H1 (cell line): Measurements from ENCODE around the gene CALML4. TPM values are rescaled to one million over a fixed set of nuclear protein-coding genes. Genes with fewer than 3 reads are reported as not detected.

ENCODE experiments used
- CTCF ChIA-PET: fragments of 300-600 bp; sonication (Branson Sonifier 250); formaldehyde crosslinking; loops from one replicate; lab custom pipeline; 2021; ENCODE audit not compliant: partially characterized antibody; lab: Charles Lee
- POLR2A ChIA-PET: fragments of 300-600 bp; sonication (Branson Sonifier 250); formaldehyde crosslinking; loops from one replicate; lab custom pipeline; 2021; ENCODE audit warnings: inconsistent platforms; ENCODE audit not compliant: partially characterized antibody; lab: Charles Lee
- DNase-seq, 2 experiments: peaks; one replicate each; pipeline versions ENCODE4 v3.0.0 to v3.0.0-alpha.2; 2010 to 2022; ENCODE audit warnings: low spot score in 2 of 2, low read depth in 1 of 2, mixed read lengths in 1 of 2
- FAIRE-seq: peaks from 2 replicates; lab custom pipeline; 2011; peaks lifted over from hg19 to GRCh38; lab: Jason Lieb, UNC
- H2AFZ ChIP-seq: 2 replicates; pipeline ENCODE4 v1.8.1; 2012; ENCODE audit warnings: low read length, inconsistent platforms
- H2AK5ac ChIP-seq: 2 replicates; pipeline ENCODE4 v1.6.1; 2013; ENCODE audit warnings: low read depth, low read length
- H2BK120ac ChIP-seq: replicated peaks from 2 replicates; pipeline ENCODE3; 2013; ENCODE audit warnings: low read depth, low read length, inconsistent platforms
- H2BK12ac ChIP-seq: 2 replicates; pipeline ENCODE4 v1.6.1; 2013; ENCODE audit warnings: low read depth, low read length
- H2BK15ac ChIP-seq: 2 replicates; pipeline ENCODE4 v1.6.1; 2013; ENCODE audit warnings: low read length
- H2BK20ac ChIP-seq: 2 replicates; pipeline ENCODE4 v1.6.1; 2013; ENCODE audit warnings: low read length
- H2BK5ac ChIP-seq: 2 replicates; pipeline ENCODE4 v1.6.1; 2013; ENCODE audit warnings: low read depth, low read length
- H3K14ac ChIP-seq: 2 replicates; pipeline ENCODE4 v1.6.1; 2013; ENCODE audit warnings: inconsistent platforms; ENCODE audit not compliant: insufficient read length
- H3K18ac ChIP-seq: 2 replicates; pipeline ENCODE4 v1.6.1; 2013; ENCODE audit warnings: low read length; ENCODE audit errors: extremely low read depth
- H3K23ac ChIP-seq: 2 replicates; pipeline ENCODE4 v1.6.1; 2013; ENCODE audit warnings: inconsistent platforms; ENCODE audit not compliant: insufficient read length
- H3K23me2 ChIP-seq: 2 replicates; pipeline ENCODE4 v1.6.1; 2013; ENCODE audit warnings: low read depth, low read length
- H3K27ac ChIP-seq: 2 replicates; pipeline ENCODE4 v1.6.1; 2011; ENCODE audit warnings: low read depth, low read length, inconsistent platforms
- H3K27me3 ChIP-seq, 4 experiments: replicated peaks in 1 of 4; 1 replicate in 1 of 4; 2 replicates in 3 of 4; pipeline versions ENCODE4 v1.6.1 to v1.8.1; 2011 to 2013; ENCODE audit warnings: low read length in 3 of 4, mild to moderate bottlenecking in 3 of 4, inconsistent platforms in 2 of 4, mixed read lengths in 2 of 4, moderate library complexity in 1 of 4; ENCODE audit not compliant: control insufficient read depth in 3 of 4, insufficient read depth in 3 of 4; ENCODE audit errors: extremely low read depth in 1 of 4
- H3K36me3 ChIP-seq, 4 experiments: 2 replicates each; pipeline versions ENCODE4 v1.6.1 to v1.8.1; 2011 to 2013; ENCODE audit warnings: mild to moderate bottlenecking in 4 of 4, low read length in 3 of 4, moderate library complexity in 2 of 4, control low read depth in 1 of 4, inconsistent platforms in 1 of 4; ENCODE audit not compliant: insufficient read depth in 4 of 4, control insufficient read depth in 2 of 4
- H3K4ac ChIP-seq: replicated peaks from 2 replicates; pipeline ENCODE3; 2013; ENCODE audit warnings: low read length, low read depth, mixed read lengths, inconsistent platforms; ENCODE audit not compliant: insufficient read length
- H3K4me1 ChIP-seq, 4 experiments: replicated peaks in 1 of 4; 1 replicate in 1 of 4; 2 replicates in 3 of 4; pipeline versions ENCODE4 v1.6.1 to v1.8.1; 2011 to 2013; ENCODE audit warnings: low read length in 3 of 4, inconsistent platforms in 2 of 4, mixed read lengths in 1 of 4; ENCODE audit not compliant: insufficient read depth in 4 of 4, control insufficient read depth in 3 of 4
- H3K4me2 ChIP-seq, 2 experiments: 2 replicates each; pipeline versions ENCODE4 v1.6.1 to v1.8.1; 2011 to 2013; ENCODE audit warnings: low read depth in 2 of 2, low read length in 2 of 2, control low read depth in 1 of 2, inconsistent platforms in 1 of 2, mild to moderate bottlenecking in 1 of 2; ENCODE audit not compliant: insufficient read depth in 1 of 2
- H3K4me3 ChIP-seq, 4 experiments: fragments of 200-600, 300-600 bp in 1 of 4; sonication (generic), shearing (Covaris generic), sonication (Bioruptor Twin) in 1 of 4; 2 replicates each; pipeline versions ENCODE4 v1.5.1 to v1.8.1; 2011 to 2016; ENCODE audit warnings: low read length in 4 of 4, low read depth in 3 of 4, control low read depth in 2 of 4, inconsistent platforms in 2 of 4, mild to moderate bottlenecking in 2 of 4, mixed read lengths in 1 of 4, moderate library complexity in 1 of 4; ENCODE audit not compliant: insufficient read depth in 2 of 4; ENCODE audit errors: extremely low read depth in 1 of 4
- H3K56ac ChIP-seq: replicated peaks from 2 replicates; pipeline ENCODE3; 2013; ENCODE audit warnings: low read depth, mild to moderate bottlenecking, mixed read lengths, low read length, inconsistent platforms; ENCODE audit not compliant: insufficient read length
- H3K79me1 ChIP-seq: 2 replicates; pipeline ENCODE4 v1.6.1; 2013; ENCODE audit warnings: low read depth, low read length, control low read depth
- H3K79me2 ChIP-seq, 2 experiments: 2 replicates each; pipeline versions ENCODE4 v1.6.1 to v1.8.1; 2012 to 2013; ENCODE audit warnings: low read length in 2 of 2, mild to moderate bottlenecking in 2 of 2, inconsistent platforms in 1 of 2; ENCODE audit not compliant: insufficient read depth in 2 of 2, control insufficient read depth in 1 of 2
- H3K9ac ChIP-seq, 4 experiments: replicated peaks in 1 of 4; 1 replicate in 1 of 4; 2 replicates in 3 of 4; pipeline versions ENCODE4 v1.6.1 to v1.8.1; 2011 to 2013; ENCODE audit warnings: low read depth in 3 of 4, low read length in 3 of 4, control low read depth in 2 of 4, mild to moderate bottlenecking in 2 of 4, moderate library complexity in 2 of 4, inconsistent platforms in 1 of 4; ENCODE audit errors: extremely low read depth in 1 of 4
- H3K9me3 ChIP-seq, 2 experiments: 2 replicates each; pipeline versions ENCODE4 v1.6.1 to v1.8.1; 2012 to 2013; ENCODE audit warnings: mild to moderate bottlenecking in 2 of 2, moderate library complexity in 2 of 2, control low read depth in 1 of 2, inconsistent platforms in 1 of 2, low read depth in 1 of 2, low read length in 1 of 2, mixed read lengths in 1 of 2; ENCODE audit not compliant: insufficient read depth in 2 of 2
- H4K20me1 ChIP-seq, 2 experiments: replicated peaks in 1 of 2; 2 replicates each; pipeline versions ENCODE3 to v1.8.1; 2011 to 2013; ENCODE audit warnings: inconsistent platforms in 2 of 2, low read length in 2 of 2, mild to moderate bottlenecking in 1 of 2; ENCODE audit not compliant: insufficient read depth in 2 of 2, control insufficient read depth in 1 of 2
- H4K5ac ChIP-seq: 2 replicates; pipeline ENCODE4 v1.6.1; 2013; ENCODE audit warnings: low read length, low read depth, mixed read lengths, inconsistent platforms; ENCODE audit not compliant: insufficient read length
- H4K8ac ChIP-seq: 2 replicates; pipeline ENCODE4 v1.8.0; 2013; ENCODE audit warnings: mild to moderate bottlenecking, moderate library complexity, low read length, inconsistent platforms; ENCODE audit not compliant: insufficient read depth; ENCODE audit errors: extremely low read depth
- H4K91ac ChIP-seq: replicated peaks from 2 replicates; pipeline ENCODE3; 2013; ENCODE audit warnings: low read length, mixed read lengths, inconsistent platforms; ENCODE audit not compliant: insufficient read length
- ASH2L ChIP-seq: fragments of 200-600, 300-600 bp; sonication (generic); IDR thresholded peaks from one replicate; pipeline ENCODE4 v1.7.1; 2017; ENCODE audit warnings: low read length
- HDAC6 ChIP-seq: IDR thresholded peaks from one replicate; pipeline ENCODE4 v1.7.1; 2012; ENCODE audit warnings: low read depth, mild to moderate bottlenecking, inconsistent platforms, low read length, moderate library complexity
- PHF8 ChIP-seq: fragments of 200-600 bp; sonication (generic); conservative IDR thresholded peaks from 2 replicates; pipeline ENCODE4 v1.7.1; 2012; ENCODE audit warnings: low read depth, mild to moderate bottlenecking, inconsistent platforms, low read length, moderate library complexity
- POLR2A ChIP-seq, 2 experiments: IDR thresholded peaks; 1 replicate in 1 of 2; 2 replicates in 1 of 2; pipeline ENCODE4 v1.6.1; 2011; ENCODE audit warnings: low read depth in 2 of 2, low read length in 2 of 2, mild to moderate bottlenecking in 2 of 2; ENCODE audit errors: control extremely low read depth in 1 of 2
- SIN3A ChIP-seq, 2 experiments: IDR thresholded peaks in 1 of 2; conservative IDR thresholded peaks in 1 of 2; 2 replicates each; pipeline ENCODE4 v1.6.1; 2011 to 2012; ENCODE audit warnings: low read length in 2 of 2, improper control_type of control experiment in 1 of 2, low read depth in 1 of 2, mild to moderate bottlenecking in 1 of 2
- SP1 ChIP-seq: IDR thresholded peaks from 2 replicates; pipeline ENCODE4 v1.6.1; 2011; ENCODE audit warnings: low read depth, low read length
- TAF1 ChIP-seq: IDR thresholded peaks from 2 replicates; pipeline ENCODE4 v1.6.1; 2011; ENCODE audit warnings: mild to moderate bottlenecking, low read depth, low read length
- TAF7 ChIP-seq: optimal IDR thresholded peaks from 2 replicates; pipeline ENCODE3; 2011; ENCODE audit warnings: low read depth, mild to moderate bottlenecking, inconsistent platforms, low read length, moderate library complexity, borderline replicate concordance
- WGBS, 2 experiments: shearing (Covaris generic) in 1 of 2; methylation state at CpG; one replicate each; pipeline versions ENCODE4 v1.1.6 to v1.1.7; 2013 to 2015; ENCODE audit warnings: low lambda C conversion rate in 2 of 2, mixed read lengths in 2 of 2, inconsistent platforms in 1 of 2, low coverage in 1 of 2, missing lambda C conversion rate in 1 of 2; ENCODE audit not compliant: insufficient replicate concordance in 2 of 2, insufficient coverage in 1 of 2, insufficient read length in 1 of 2; ENCODE audit errors: extremely low coverage in 1 of 2, missing lambda C conversion rate in 1 of 2; 5-methylcytosine and 5-hydroxymethylcytosine counted together
- polyA plus RNA-seq, 7 experiments: library from polyadenylated mRNA; depleted of rRNA in 3 of 7; stranded (reverse) in 5 of 7; unstranded in 2 of 7; fragments of >200 nt in 5 of 7; fragments of 200-250 nt in 2 of 7; gene quantifications; 1 replicate in 5 of 7; 2 replicates in 1 of 7; 4 replicates in 1 of 7; pipeline versions ENCODE4 v1.2.1 to v1.2.3, GENCODE V29; 2011 to 2013; ENCODE audit warnings: missing spikeins in 2 of 7, mixed read lengths in 2 of 7
- total RNA-seq: library from RNA; stranded (reverse); fragmentation: NEBNext Ultra II Directional; extraction: Animal tissue kit (Norgen Biotek cat#: 25700); gene quantifications from 2 replicates; pipeline ENCODE4 v1.2.1, GENCODE V29; 2021
- TF ChIP-seq, protein P1 (sequence below): IDR thresholded peaks from 2 replicates; pipeline ENCODE4 v1.6.1; 2011; ENCODE audit warnings: low read depth, mild to moderate bottlenecking, low read length; ENCODE audit not compliant: insufficient read depth

Gene CALML4
- total and polyA plus RNA-seq, 2 of the 8 experiments (the other 6 are each of a cell fraction or from before 2014, with no cell fraction given), result 3.8 to 12.5 TPM

DNA sequence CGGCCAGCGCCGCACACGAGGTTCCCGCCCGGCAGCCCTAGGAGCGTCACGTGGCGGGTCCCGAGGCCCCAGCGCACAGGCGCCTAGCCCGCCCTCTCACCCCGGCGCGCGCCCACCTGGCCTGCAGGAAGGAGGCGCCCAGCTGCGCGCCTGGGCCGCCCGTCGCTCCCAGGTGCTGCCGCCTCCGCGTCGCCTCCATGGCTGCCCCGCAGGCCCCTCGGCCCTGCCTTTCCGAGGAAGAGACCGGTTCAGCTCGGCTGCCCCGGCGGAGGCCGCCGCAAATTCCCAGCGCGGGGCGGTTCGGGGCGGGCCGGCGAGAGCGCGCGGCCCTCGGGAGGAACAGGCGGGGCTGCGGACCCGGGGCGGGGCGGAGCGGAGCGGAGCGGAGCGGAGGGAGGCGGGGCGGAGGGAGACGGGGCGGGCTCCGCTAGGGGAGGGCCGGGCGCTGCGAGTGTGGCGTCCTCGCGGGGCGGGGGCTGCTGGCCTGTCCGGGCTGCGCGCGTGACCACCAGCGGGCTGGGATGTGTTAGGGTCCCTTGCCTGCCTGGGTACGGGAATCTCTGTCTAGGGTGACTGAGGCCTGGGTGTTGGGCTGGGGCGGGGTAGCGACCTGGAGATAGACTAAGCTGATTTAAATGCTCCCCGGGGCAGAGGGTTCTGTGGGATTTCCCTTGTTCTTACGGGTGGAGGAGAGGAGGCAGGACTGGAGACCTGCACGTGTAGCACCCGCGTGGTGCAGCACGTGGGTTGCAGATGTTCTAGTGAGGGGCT lies 24.4 kb upstream of the CALML4 start, which contains the start of gene CLN6:
TSS of gene CLN6 (minus strand) at position 343 of the 771 bp plus-strand sequence. CDS start at position 199, 144 bp downstream.
- H3K27me3 ChIP-seq, result peaks cover 0 to 2% (median 0%) of the 10 kb centered on the region in 4 experiments; a peak in 1 of 7 replicates
- H4K20me1 ChIP-seq, result peaks cover 4 to 7% of the 10 kb centered on the region in 2 experiments
- H3K9me3 ChIP-seq, result no peaks in the 10 kb centered on the region
- H3K14ac ChIP-seq, result no peak within 1 kb of the TSS
- H3K23ac ChIP-seq, result no peak within 1 kb of the TSS
- peak within 1 kb of the TSS; percentile 98 for H4K8ac ChIP-seq
- peak within 1 kb of the TSS; percentile 94; the same call in 1 of the 2 replicates for H2BK15ac ChIP-seq
- H3K9ac ChIP-seq, result peak within 1 kb of the TSS; percentile 92 to 100 (median 95)
- peak within 1 kb of the TSS; percentile 84 for H4K5ac ChIP-seq
- peaks cover 19% of the 10 kb centered on the region for H3K79me1 ChIP-seq
- peaks cover 13% of the 10 kb centered on the region for H3K23me2 ChIP-seq
- peak within 1 kb of the TSS; percentile 90 for H3K27ac ChIP-seq
- peak within 1 kb of the TSS; percentile 79; the same call in 1 of the 2 replicates for H2BK5ac ChIP-seq
- peak within 1 kb of the TSS; percentile 51 to 92 (median 78) for H3K4me3 ChIP-seq
- peaks cover 19 to 44% of the 10 kb centered on the region in 2 experiments for H3K79me2 ChIP-seq
- DNase-seq (peak in 1 of 2 experiments; percentile 88), FAIRE-seq (no peak)
- peaks cover 7 to 17% (median 11%) of the 10 kb centered on the region in 4 experiments for H3K4me1 ChIP-seq
- peak within 1 kb of the TSS; percentile 97 for H3K18ac ChIP-seq
- H2BK120ac ChIP-seq, result peak within 1 kb of the TSS; percentile 76
- no peaks in the 10 kb centered on the region for H3K36me3 ChIP-seq
- H2BK20ac ChIP-seq, result no peak within 1 kb of the TSS
- peak within 1 kb of the TSS; percentile 44 for H3K56ac ChIP-seq
- no peak within 1 kb of the TSS; the same call in 1 of the 2 replicates for H2BK12ac ChIP-seq
- ChIA-PET CTCF (interaction anchor here (1.4 to 6.3 kb wide), 6 partner anchors 11 to 86 kb away, joined by 3 to 26 read pairs (median 14); no protein-coding TSS in a partner anchor), POLR2A (interaction anchor here (0.5 to 4.6 kb wide), 20 partner anchors 12 to 401 kb away, joined by 3 to 38 read pairs (median 4); partner anchors contain the start of genes CALML4 and FEM1B)
- peak within 1 kb of the TSS; percentile 43; the same call in 1 of the 2 replicates for H2AFZ ChIP-seq
- H3K4ac ChIP-seq, result peak within 1 kb of the TSS; percentile 75
- H4K91ac ChIP-seq, result peak within 1 kb of the TSS; percentile 35
- no peak within 1 kb of the TSS for H2AK5ac ChIP-seq
- 3% methylated on average over 32 of the region's 82 CpGs; no CpG with 5 or more reads in 1 of the 2 experiments for WGBS, 2 experiments
- H3K4me2 ChIP-seq, result peak within 1 kb of the TSS; percentile 97 to 99
- TF ChIP-seq, protein P1, sequence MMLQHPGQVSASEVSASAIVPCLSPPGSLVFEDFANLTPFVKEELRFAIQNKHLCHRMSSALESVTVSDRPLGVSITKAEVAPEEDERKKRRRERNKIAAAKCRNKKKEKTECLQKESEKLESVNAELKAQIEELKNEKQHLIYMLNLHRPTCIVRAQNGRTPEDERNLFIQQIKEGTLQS, result 0 out of 2 replicates have a peak, but pooled peaks have one; percentile 5
- TF ChIP-seq TAF7 (peak; percentile 69), ASH2L (peak; percentile 84), SP1 (no peak), PHF8 (peak; percentile 95), TAF1 (peak; percentile 81), POLR2A (IDR thresholded peaks at IDR 0.05; ENCODE audit: control extremely low read depth in 1 of 2, low read depth in 2 of 2, low read length in 2 of 2) (peak; percentile 40 to 53; a peak in 2 of 3 replicates), HDAC6 (no peak), SIN3A (conservative IDR thresholded peaks at IDR 0.05 in 1 of 2, IDR thresholded peaks at IDR 0.05 in 1 of 2; ENCODE audit: low read depth in 1 of 2, low read length in 2 of 2) (peak in 1 of 2 experiments; percentile 48; a peak in 2 of 4 replicates)
